GM12891 (cell line): ENCODE data around the gene STEAP1B.

Source experiments
- POLR2A ChIP-seq: IDR thresholded peaks from 2 replicates; pipeline ENCODE4 v1.6.1; 2011; ENCODE audit warnings: low read depth, low read length, control low read depth
- POLR2AphosphoS5 ChIP-seq: IDR thresholded peaks from 2 replicates; pipeline ENCODE4 v1.6.1; 2011; ENCODE audit warnings: low read depth, low read length, control low read depth

DNA sequence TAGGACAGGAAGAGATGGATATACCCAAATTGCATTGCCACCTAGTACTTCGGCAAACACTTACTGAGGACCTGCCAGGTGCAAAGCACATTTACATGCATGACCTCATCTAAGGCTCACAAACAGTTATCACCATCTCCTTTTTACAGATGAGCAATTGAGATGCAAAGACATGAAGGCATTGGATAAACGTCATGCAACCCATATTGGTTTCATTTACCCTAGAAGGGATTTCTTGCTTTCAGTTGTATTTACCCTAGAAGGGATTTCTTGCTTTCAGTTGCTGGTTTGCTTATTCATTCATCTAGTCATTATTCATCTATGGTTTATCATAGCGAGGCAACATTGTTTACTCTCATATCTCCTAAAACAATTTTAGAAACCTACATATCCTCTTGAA lies 52.2 kb downstream of the STEAP1B start:
- TF ChIP-seq POLR2A (no peak), POLR2AphosphoS5 (no peak)
